HUDEP-2 (cell line): ENCODE results near the gene FREM3.
"Not testable (repeated sequence)": the region's sequence is repeated elsewhere in the genome, so short reads cannot be mapped to it uniquely, and the experiment has no call there.

Experiments
- DNase-seq, 76 experiments: peaks; one replicate each; lab custom pipeline; 2025; ENCODE audit not compliant: unreplicated experiment in 76 of 76; lab: John Stamatoyannopoulos, UW

Gene FREM3

DNA sequence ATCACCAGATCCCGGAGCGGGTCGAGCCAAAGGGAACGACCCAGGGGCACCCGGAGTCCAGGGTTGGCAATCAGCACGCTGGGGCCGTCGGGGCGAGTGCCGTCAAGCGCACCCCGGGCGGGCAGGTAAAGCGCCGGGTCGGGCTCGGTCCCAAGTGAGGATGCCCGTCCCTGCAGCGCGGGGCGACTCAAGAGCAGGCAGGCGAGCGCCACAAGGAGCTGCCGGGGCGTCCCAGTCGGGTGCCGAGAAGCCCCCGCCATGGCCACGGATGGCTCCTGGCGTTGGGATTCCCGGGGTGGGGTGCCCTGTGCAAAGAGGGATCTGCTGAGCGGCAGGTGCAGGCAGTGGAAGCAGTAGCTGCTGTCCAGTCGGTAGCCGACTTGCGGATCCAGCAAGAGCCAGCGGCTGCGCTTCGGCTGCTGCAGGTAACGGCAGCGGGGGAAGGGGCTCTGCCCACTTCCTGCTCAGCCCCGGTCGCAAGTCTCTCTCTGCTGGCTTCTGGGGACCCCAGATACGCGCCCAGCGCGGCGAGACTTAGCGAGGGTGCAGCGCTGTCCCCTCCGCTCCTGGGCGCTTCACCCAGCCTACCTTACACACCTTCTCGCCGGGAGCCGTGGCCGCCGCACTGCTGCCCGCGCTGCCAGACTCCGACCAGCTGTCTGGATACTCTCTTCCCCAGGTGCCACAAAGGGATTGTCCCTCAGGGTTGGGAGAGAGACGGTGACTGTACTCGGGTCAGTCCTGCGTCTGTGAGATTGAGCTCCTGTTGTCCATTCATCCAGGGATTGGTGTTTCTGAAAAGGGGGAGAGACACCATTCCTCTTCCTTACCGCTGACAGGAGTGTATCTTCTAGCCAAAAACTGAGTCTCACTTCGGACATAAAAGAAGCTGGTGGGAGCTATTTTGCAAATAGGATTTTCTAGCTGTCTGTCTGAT is at the start of gene FREM3:
Gene FREM3, minus strand, starts transcription at position 260 of the 937 bp plus-strand sequence. Its CDS starts 0 bp downstream, at position 260.
- DNase-seq, result no peak

DNA sequence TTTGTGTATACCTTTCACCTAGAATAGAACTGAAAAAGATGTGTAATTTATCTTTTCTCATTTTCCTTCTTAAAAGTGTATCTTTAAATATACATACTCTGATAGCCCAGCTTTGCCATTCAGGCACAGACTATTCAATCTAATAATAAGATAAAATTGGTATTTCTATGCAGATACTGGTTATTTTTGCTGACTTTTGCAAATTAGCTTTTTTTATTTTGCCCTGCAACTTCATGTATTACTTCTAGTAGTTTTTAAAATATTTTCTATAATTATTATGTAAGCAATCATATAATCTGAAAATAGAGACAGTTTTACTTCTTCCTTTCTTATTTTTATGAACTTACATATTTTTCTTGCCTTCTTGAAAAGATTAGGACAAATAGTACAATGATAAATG is 45.4 kb upstream of the FREM3 start:
- DNase-seq, result no peak

DNA sequence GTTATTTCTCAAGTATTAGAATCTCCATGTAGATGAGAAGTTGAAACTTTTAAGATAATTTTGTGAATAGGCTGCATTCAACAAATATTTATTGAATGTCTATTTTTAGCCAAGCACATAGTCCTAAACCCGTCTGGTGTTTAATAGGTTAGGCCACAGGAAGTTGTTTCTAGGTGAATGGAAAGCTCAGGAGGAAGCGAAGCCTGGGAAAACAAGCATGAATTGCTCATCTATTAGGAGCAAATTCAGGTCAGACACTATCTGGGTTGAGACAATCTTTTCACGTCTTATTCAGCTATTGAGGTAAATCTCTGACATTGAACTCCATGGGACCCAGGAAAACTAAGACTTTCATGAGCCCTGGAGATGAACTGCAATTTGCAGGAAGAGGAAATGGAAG is 43.1 kb upstream of the FREM3 start:
- no peak for DNase-seq

DNA sequence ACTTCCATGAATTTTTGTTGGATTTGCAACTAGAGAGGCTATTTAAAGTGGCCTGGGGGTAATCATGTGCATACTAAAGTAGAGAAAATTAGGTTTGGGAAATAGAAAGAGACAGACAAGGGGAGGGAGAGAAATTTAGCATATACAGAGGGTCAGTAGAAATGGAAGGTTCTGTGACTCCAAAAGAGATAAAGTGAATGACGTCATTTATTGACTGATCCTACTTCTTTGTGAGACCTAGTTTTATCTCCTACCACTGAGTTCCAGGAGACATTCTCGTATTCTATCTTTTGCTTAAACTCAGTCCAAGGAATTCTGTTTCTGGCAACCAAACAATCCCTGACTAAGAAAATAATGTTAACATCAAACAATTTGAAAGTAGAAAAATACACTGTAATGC is 42.4 kb upstream of the FREM3 start:
- no peak for DNase-seq

DNA sequence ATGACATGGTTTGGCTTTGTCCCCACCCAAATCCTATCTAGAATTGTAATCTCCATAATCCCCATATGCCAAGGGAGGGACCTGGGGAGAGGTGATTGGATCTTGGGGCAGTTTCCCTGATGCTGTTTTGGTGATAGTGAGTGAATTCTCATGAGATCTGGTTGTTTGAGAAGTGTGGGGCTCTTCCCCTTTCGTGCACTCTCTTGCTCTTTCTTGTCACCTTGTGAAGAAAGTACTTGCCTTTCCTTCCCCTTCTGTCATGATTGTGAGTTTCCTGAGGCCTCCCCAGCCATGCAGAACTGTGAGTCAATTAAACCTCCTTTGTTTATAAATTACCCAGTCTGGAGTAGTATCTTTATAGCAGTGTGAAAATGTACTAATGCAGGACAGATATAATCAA is 36.4 kb upstream of the FREM3 start:
- no peak for DNase-seq

DNA sequence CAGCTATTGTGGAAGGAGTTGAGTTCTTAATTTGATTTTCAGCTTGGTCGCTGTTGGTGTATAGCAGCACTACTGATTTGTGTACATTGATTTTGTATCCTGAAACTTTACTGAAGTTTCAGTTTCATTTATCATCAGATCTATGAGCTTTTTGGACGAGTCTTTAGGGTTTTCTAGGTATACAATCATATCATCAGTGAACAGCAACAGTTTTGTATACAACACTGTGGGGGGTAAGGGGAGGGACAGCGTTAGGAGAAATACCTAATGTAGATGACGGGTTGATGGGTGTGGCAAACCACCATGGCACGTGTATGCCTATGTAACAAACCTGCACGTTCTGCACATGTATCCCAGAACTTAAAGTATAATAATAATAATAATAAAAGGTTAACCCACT is 35.6 kb upstream of the FREM3 start:
- not testable (repeated sequence) for DNase-seq

DNA sequence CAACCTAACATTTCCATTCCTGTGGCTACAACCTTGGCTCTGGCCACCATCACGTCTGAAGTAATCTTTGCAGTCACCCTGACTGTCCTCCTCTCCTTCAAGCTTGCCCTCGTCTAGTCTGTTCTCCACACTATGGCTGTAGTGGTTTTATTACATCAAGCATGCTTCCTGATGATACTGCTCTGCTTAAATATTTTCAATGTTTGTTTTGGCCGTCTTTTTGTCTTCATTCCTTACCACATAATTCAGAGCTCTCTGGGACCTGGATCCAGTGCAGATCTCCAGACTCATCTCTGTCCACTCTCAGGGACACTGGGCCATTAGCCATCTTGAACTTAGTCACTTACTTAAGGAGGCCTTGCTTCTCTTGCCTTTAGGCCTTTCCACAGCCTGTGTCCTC is 27.7 kb upstream of the FREM3 start:
- no peak for DNase-seq

DNA sequence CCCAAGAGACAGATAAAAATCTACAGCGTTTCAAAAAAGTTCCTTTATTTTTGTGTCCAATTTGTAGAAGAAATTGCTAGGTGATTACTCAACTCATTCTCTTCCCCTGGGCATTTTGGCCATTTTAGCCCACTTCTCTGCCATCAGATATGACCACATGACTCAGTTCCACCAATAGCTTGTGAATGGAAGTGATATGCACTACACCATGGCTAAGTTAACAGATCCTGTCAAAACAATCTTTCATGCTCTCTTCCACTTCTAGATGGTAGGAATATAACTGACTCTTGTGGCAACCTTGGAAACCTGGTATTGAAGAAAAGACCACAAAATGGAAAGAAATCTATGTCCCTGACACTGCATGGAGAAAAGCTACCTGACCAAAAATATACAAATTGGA is 26.2 kb upstream of the FREM3 start:
- no peak for DNase-seq

DNA sequence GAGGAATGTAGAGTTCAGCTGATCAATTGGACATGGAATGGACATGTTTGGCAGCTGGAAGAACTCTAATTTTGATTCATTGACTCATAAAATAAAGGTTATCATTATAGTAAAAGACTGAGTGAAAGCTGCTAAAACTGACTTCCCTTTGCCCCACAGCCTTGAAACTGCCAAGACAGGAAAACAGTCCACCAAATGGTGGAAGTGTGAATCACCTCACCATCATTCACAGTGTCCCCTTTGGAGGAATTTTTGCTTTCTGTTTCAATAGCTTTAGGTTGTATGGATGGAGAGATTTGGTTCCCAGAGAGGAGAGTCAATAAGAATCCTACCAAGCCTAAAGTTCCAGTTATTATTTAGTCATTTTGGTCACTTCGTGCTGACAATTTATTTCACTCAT is 20.8 kb upstream of the FREM3 start:
- no peak for DNase-seq

DNA sequence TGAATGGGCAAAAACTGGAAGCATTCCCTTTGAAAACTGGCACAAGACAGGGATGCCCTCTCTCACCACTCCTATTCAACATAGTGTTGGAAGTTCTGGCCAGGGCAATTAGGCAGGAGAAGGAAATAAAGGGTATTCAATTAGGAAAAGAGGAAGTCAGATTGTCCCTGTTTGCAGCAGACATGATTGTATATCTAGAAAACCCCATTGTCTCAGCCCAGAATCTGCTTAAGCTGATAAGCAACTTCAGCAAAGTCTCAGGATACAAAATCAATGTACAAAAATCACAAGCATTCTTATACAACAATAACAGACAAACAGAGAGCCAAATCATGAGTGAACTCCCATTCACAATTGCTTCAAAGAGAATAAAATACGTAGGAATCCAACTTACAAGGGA is 18.3 kb upstream of the FREM3 start:
- DNase-seq, result not testable (repeated sequence)

DNA sequence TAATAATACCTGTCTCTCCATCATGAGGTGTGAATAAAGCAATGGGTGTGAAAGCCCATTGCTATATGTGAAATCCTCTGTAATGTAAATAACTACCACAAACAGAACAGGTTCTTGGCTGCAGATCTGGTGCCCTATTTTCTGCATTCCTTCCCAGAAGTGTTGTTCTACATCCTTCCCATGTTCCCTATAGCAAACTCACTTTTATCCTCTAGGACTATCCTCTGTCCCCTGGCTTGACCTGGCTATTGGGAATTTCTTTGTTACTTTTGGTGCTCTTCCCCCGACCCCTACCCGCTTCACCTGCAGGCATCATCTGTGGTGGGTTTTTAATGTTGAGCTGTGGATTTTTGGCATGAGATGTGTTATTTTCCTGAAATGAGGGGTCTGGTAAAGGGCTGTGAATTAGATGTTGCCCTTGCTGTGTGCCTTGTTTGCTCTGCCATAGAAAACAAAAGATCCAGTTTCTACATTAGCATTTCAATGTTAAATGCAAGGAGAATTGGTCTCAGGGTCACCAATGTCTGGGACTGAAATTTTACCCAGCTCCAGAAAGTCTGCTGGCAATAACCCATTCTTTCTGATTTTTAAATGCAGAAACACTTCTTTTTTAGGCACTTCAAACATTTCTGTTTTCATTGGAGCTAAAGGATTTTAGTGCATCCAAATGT is 13.6 kb upstream of the FREM3 start:
- DNase-seq, result no peak

DNA sequence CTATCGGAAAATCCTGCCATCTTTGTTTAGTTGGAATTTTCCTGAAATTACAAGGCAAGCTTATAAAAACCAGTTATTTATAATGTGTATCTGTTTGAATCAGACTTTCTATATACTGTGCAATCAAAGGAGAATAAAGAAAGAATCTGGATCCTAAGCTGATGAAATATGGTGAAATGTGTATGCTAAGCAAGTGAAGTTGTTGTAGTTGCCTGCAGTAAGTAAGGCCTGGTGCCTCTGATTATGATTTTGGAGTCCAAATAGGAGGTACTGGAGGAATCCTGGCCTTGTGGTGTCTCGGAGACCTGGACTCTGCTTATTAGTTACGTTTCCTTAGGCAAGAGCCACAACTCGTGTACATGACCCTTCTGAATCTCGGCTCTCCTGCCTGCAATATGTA is 13.1 kb upstream of the FREM3 start:
- no peak for DNase-seq

DNA sequence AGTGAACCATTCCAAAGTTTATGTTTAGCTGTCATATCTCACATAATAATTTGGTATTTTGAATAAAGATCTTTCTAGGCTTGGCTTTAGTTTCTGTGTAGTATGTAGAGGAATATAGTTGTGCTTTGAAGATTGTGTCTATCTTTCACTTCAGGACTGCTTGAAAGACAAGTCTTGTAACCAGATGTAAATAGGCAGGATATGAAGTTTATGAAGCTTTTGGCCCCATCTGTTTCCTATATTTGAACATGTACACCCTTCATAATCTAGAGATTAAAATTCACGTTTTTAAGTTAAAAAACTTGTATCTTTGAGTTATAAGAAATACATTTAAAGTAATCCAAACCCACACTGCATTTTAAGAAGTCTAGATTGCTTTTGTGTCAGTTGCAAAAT is 11.7 kb upstream of the FREM3 start:
- no peak for DNase-seq

DNA sequence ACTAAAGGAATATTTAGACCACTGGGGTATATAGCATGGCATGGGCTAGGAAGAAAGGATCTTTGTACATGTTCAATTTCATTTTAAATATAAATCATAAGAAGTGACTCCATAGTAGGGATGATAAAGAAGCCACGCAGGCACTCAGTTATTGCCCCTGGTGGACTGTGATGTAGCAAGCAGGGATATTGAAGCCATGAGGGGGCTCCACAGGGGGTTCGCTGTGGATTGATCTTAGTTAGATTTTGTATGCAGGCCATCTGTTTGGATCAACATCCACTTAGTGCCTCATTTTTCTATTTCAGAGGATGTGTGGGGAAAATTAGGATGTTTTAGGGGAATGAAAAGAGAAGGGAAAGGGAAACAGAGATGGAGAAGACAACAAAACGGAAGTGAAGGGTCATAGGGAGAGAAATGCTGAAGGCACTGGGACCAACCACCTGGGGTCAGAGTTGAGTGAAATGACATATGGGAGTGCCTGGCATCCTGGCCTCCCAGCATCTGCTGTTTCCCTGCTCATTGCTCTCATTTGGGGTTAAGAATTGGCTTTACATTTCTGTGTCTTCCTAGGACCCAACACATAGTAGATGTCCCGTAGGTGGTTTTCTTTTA is 11.2 kb upstream of the FREM3 start:
- peak in 9 of 76 experiments; percentile 2 to 32 (median 9) for DNase-seq

DNA sequence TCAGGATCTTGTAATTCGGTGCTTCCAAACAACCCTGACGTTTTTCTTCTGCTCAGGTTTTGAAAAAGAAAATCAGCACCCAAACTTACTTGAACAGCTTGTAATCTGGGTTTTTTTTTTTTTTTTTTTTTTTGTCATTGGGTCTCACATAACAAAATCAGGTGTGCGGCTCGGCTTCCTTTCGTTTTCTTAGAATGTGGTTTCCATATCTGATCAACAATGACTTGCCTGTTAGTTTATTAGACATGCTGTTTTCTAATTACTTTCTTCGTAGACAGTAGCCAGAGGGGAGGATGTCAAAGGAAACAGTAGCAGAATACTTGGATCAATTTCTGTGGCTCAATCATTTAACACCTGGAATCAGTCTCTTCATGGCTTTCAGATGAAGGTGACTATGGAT is 890 bp upstream of the FREM3 start:
- DNase-seq, result no peak

DNA sequence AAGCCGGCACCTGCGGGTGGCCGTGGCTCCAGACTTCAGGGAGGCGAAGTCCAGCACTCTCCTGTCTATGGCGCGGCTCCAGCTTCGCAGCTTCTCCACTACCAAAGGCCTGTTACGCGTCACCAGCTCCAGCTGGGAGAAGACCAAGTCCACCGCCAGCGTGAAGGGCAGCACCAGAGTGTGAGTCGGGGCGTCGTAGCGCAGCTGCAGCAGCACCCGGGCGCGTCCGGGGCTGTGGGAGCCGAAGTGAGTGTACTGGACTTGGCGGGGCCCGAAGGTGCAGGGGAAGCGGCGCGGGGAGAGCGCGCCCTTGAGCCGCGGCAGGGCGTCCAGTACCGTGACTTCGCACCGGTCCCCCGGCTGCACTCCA is 444 bp downstream of the FREM3 start:
- no peak for DNase-seq

DNA sequence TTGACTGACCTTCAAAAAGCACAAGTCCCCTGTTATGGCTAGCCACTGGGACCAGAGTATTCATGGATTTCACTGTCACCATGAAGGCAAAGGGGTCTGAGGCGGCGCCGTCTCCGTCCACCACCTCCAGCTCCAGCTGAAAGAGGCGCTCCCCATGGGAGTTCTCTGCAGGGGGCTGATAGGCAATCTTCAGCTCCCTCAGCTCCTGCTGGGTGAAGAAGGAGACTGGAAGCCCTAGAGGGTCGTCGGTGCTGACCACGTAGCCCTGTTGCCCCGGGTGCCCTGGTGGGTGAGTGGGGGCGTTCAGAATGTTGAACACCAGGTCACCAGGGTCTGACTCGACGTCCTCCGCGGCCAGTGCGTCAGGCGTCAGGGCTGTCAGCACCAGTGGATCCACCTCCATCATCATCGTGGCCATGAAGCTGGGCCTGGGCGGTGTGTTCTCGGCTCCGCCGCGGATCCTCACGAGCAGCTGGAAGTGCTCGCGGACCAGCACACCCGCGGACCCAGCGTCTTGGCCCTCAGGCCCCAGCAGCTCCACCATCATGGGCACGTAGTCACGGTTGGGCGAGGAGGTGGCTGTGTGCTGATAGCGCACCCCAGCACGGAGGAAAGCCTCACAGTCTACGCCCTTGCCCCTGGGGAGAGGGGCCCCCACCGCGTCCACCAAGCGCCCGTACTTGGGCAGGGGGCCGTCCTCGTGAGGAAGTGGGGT is 987 bp downstream of the FREM3 start:
- DNase-seq, result no peak

DNA sequence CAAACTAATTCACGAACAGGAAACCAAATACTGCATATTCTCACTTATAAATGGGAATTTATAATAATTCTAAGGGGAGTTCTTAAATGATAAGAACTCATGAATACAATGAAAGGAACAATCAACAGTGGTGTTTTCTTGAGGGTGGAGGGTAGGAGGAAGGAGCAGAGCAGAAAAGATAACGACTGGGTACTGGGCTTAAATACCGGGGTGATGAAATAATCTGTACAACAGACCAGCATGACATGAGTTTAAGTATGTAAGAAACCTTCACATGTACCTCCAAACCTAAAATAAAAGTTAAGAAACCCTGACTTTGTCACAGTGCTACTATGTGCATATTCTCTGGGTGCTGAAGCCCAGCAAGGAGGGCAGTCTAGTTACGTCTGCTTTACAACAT is 6.6 kb downstream of the FREM3 start:
- no peak for DNase-seq

DNA sequence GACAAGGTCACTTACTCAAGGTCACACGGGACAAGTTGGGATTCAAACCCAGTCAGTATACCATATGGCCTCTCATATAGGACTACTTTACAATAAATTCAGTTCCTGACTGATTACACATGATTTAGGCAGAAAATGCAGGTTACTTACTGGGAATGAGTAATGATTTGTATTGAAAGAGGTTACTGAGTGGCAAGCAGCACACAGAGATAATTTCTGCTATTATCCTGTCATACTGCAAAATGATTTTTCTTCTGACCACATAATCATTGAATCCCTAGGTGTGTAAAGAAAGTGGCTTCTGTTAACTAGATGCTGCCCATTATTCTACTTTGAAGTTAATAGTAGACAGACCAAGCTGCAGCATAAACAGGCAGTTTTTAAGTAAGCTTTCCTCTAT is 8.2 kb downstream of the FREM3 start:
- DNase-seq, result no peak

DNA sequence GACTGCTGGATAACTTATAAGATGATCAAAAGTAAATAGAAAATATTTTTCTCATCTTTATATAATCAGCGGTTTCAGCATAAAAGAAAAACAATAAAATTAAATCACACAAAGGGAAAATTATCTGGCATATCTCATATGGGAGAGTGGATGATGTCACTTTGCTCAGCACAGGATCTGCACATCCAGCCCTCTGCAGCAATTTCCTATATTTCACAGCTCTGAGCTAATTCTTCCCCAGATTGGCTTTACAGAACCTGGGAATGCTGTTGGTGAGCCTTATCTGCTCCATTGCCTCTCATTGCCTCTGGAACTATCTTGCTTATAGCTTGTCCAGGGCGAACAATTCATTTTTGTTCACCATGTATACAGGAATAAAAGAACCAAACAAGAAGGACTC is 21.0 kb downstream of the FREM3 start:
- no peak for DNase-seq

DNA sequence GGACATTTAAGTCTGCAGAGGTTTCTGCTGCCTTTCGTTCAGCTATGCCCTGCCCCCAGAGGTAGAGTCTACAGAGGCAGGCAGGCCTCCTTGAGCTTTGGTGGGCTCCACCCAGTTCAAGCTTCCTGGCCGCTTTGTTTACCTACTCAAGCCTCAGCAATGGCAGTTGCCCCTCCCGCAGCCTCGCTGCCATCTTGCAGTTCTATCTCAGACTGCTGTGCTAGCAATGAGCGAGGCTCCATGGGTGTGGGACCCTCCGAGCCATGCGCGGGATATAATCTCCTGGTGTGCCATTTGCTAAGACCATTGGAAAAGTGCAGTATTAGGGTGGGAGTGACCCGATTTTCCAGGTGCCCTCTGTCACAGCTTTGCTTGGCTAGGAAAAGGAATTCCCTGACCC is 26.8 kb downstream of the FREM3 start:
- DNase-seq, result not testable (repeated sequence)
